Adrenal gland (tissue), 5 donors: ENCODE measurements around the gene CMKLR1.

ENCODE experiments used
- CTCF ChIP-seq, 6 experiments: fragments of 450-650 bp in 4 of 6; fragments of 200-600 bp in 2 of 6; sonication (generic) in 1 of 6; IDR thresholded peaks; 1 replicate in 5 of 6; 2 replicates in 1 of 6; pipeline versions ENCODE4 v1.5.1 to v1.8.0; 2016 to 2021; ENCODE audit warnings: antibody characterized with exemption in 6 of 6, mild to moderate bottlenecking in 2 of 6, moderate library complexity in 1 of 6
- POLR2A ChIP-seq, 2 donors: fragments of 450-650 bp; IDR thresholded peaks; one replicate each; pipeline ENCODE4 v1.6.1; 2017; ENCODE audit warnings: antibody characterized with exemption in 2 of 2, mild to moderate bottlenecking in 2 of 2, moderate library complexity in 1 of 2
- donor health status: DM: no; HTN: no; CAD: no.

DNA sequence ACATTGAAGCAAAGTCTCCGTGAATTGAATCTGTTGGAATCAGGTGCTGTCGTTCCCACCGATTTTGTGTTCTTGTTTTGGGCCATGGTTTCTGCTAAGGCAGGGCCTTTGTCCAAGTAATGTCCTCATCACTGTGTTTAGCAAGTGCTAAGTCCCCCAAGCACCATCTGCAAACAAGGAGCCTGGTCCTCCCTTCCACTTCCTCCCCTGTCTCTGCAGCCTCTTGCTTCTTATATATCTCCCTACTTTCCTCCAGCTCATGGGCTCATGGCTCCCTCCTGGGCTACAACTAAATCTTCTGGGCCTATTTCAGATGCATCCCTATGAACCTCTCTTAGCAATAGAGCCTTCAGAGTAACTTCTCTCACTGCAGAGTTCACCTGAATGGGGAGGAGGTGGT lies 25.8 kb upstream of the CMKLR1 start:
- TF ChIP-seq CTCF (IDR thresholded peaks at IDR 0.05) (no peak), POLR2A (IDR thresholded peaks at IDR 0.05) (no peak)
